Right lobe of liver (tissue), 4 donors: ENCODE results near the gene SDHAF2.

ENCODE experiments used
- POLR2A ChIP-seq: fragments of 450-650 bp; IDR thresholded peaks from one replicate; pipeline ENCODE4 v1.6.1; 2017; ENCODE audit warnings: antibody characterized with exemption, mild to moderate bottlenecking
- TF ChIP-seq, protein P1 (sequence below), 4 donors: fragments of 200-600 bp in 3 of 4; fragments of 450-650 bp in 1 of 4; IDR thresholded peaks; one replicate each; pipeline versions ENCODE4 v1.5.1 to v1.8.0; 2016 to 2022; ENCODE audit warnings: antibody characterized with exemption in 4 of 4, mild to moderate bottlenecking in 2 of 4
- donor health status: DM: no; HTN: no; CAD: no.
- donor health status: DM: no; HTN: no; CAD: no.
- donor health status: DM: no; HTN: yes; CAD: no.

- TF ChIP-seq, protein P1, sequence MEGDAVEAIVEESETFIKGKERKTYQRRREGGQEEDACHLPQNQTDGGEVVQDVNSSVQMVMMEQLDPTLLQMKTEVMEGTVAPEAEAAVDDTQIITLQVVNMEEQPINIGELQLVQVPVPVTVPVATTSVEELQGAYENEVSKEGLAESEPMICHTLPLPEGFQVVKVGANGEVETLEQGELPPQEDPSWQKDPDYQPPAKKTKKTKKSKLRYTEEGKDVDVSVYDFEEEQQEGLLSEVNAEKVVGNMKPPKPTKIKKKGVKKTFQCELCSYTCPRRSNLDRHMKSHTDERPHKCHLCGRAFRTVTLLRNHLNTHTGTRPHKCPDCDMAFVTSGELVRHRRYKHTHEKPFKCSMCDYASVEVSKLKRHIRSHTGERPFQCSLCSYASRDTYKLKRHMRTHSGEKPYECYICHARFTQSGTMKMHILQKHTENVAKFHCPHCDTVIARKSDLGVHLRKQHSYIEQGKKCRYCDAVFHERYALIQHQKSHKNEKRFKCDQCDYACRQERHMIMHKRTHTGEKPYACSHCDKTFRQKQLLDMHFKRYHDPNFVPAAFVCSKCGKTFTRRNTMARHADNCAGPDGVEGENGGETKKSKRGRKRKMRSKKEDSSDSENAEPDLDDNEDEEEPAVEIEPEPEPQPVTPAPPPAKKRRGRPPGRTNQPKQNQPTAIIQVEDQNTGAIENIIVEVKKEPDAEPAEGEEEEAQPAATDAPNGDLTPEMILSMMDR (IDR thresholded peaks at IDR 0.05) = no peak
- TF ChIP-seq POLR2A = no peak
Measured at GRCh38 chr11:61425367-61426131, 4.4 kb upstream of the SDHAF2 start.
